ENCODE data around the gene SNTA1.

GRCh38 chr20:33362898-33363297 lies 80.7 kb downstream of the SNTA1 start:
- TF ChIP-seq CTCF (conservative IDR thresholded peaks at IDR 0.05 in 1 of 2, IDR thresholded peaks at IDR 0.05 in 1 of 2; ENCODE audit: low read depth in 1 of 2, low read length in 2 of 2) (no peak), EZH2 (IDR thresholded peaks at IDR 0.05; ENCODE audit: low read length, missing control alignments) (no peak)
